ENCODE data around the gene USP53.
"Not testable (repeated sequence)": the region's sequence is repeated elsewhere in the genome, so short reads cannot be mapped to it uniquely, and the experiment has no call there.

Gene USP53

GRCh38 chr4:119266153-119266552 lies 53.6 kb downstream of the USP53 start:
- no peaks in the 10 kb centered on the region for H4K20me1 ChIP-seq (ENCODE audit: insufficient read depth, low read length)
- H3K9me2 ChIP-seq (replicated peaks; ENCODE audit: insufficient read depth, low read length) = no peaks in the 10 kb centered on the region
- no peak for DNase-seq
- no peak overlapping the region for H3K27ac ChIP-seq (ENCODE audit: low read length)
- TF ChIP-seq EZH2phosphoT487 (IDR thresholded peaks at IDR 0.05; ENCODE audit: low read length) (no peak), EZH2 (optimal IDR thresholded peaks at IDR 0.05; ENCODE audit: low read depth, low read length) (no peak), CTCF (IDR thresholded peaks at IDR 0.05; ENCODE audit: low read length) (no peak)
- no peak overlapping the region for H3K4me3 ChIP-seq (ENCODE audit: low read length)
- no peak overlapping the region for H3K9ac ChIP-seq (ENCODE audit: low read length)
- no peaks in the 10 kb centered on the region for H3K36me3 ChIP-seq (replicated peaks; ENCODE audit: insufficient read depth, low read length)
- no peak overlapping the region for H3K4me2 ChIP-seq (ENCODE audit: low read depth, low read length)
- no peaks in the 10 kb centered on the region for H3K4me1 ChIP-seq (ENCODE audit: low read length)
- no peaks in the 10 kb centered on the region for H3F3A ChIP-seq (ENCODE audit: insufficient read depth, low read length)
- no peaks in the 10 kb centered on the region for H3K9me3 ChIP-seq (replicated peaks; ENCODE audit: insufficient read depth, low read length)
- H3K27me3 ChIP-seq (replicated peaks; ENCODE audit: insufficient read depth, low read length) = no peaks in the 10 kb centered on the region
- H2AFZ ChIP-seq (ENCODE audit: low read length) = no peak overlapping the region
- no peaks in the 10 kb centered on the region for H3K79me2 ChIP-seq (ENCODE audit: low read length)

- H3K27me3 ChIP-seq (replicated peaks; ENCODE audit: insufficient read depth, low read length) = no peaks in the 10 kb centered on the region
- no peak overlapping the region for H3K27ac ChIP-seq (ENCODE audit: low read length)
- no peaks in the 10 kb centered on the region for H3F3A ChIP-seq (ENCODE audit: insufficient read depth, low read length)
These were observed 56.0 kb downstream of the USP53 start for GRCh38 chr4:119268466-119268865.

GRCh38 chr4:119271361-119272085 lies 59.0 kb downstream of the USP53 start:
- Histone ChIP-seq H3K4me1 (ENCODE audit: low read length) (no peaks in the 10 kb centered on the region), H3K9ac (ENCODE audit: low read length) (no peak overlapping the region), H3K9me3 (replicated peaks; ENCODE audit: insufficient read depth, low read length) (no peaks in the 10 kb centered on the region), H3K36me3 (replicated peaks; ENCODE audit: insufficient read depth, low read length) (no peaks in the 10 kb centered on the region; the same call in 1 of the 2 replicates), H3K9me2 (replicated peaks; ENCODE audit: insufficient read depth, low read length) (no peaks in the 10 kb centered on the region), H3K4me2 (ENCODE audit: low read depth, low read length) (no peak overlapping the region), H3K27me3 (replicated peaks; ENCODE audit: insufficient read depth, low read length) (no peaks in the 10 kb centered on the region), H3K4me3 (ENCODE audit: low read length) (no peak overlapping the region), H3K27ac (ENCODE audit: low read length) (no peak overlapping the region), H4K20me1 (ENCODE audit: insufficient read depth, low read length) (no peaks in the 10 kb centered on the region), H3F3A (ENCODE audit: insufficient read depth, low read length) (no peaks in the 10 kb centered on the region), H3K79me2 (ENCODE audit: low read length) (0 out of 2 replicates have a peak, but pooled peaks cover 7% of the 10 kb centered on the region), H2AFZ (ENCODE audit: low read length) (no peak overlapping the region)
- DNase-seq = no peak
- TF ChIP-seq CTCF (IDR thresholded peaks at IDR 0.05; ENCODE audit: low read length) (no peak), EZH2phosphoT487 (IDR thresholded peaks at IDR 0.05; ENCODE audit: low read length) (no peak), EZH2 (optimal IDR thresholded peaks at IDR 0.05; ENCODE audit: low read depth, low read length) (no peak)

More at GRCh38 chr4:119268466-119268865, 56.0 kb downstream of the USP53 start:
- no peak overlapping the region for H3K4me3 ChIP-seq (ENCODE audit: low read length)
- H3K36me3 ChIP-seq (replicated peaks; ENCODE audit: insufficient read depth, low read length) = no peaks in the 10 kb centered on the region; the same call in 1 of the 2 replicates
- TF ChIP-seq EZH2 (optimal IDR thresholded peaks at IDR 0.05; ENCODE audit: low read depth, low read length) (no peak), EZH2phosphoT487 (IDR thresholded peaks at IDR 0.05; ENCODE audit: low read length) (no peak), CTCF (IDR thresholded peaks at IDR 0.05; ENCODE audit: low read length) (no peak)
- H3K9me2 ChIP-seq (replicated peaks; ENCODE audit: insufficient read depth, low read length) = no peaks in the 10 kb centered on the region
- no peaks in the 10 kb centered on the region for H3K9me3 ChIP-seq (replicated peaks; ENCODE audit: insufficient read depth, low read length)
- no peaks in the 10 kb centered on the region for H4K20me1 ChIP-seq (ENCODE audit: insufficient read depth, low read length)
- H3K9ac ChIP-seq (ENCODE audit: low read length) = no peak overlapping the region
- no peak overlapping the region for H3K4me2 ChIP-seq (ENCODE audit: low read depth, low read length)
- no peaks in the 10 kb centered on the region for H3K4me1 ChIP-seq (ENCODE audit: low read length)
- H3K79me2 ChIP-seq (ENCODE audit: low read length) = 0 out of 2 replicates have a peak, but pooled peaks cover 7% of the 10 kb centered on the region
- DNase-seq = no peak
- no peak overlapping the region for H2AFZ ChIP-seq (ENCODE audit: low read length)

- not testable (repeated sequence) for H3K36me3 ChIP-seq (replicated peaks; ENCODE audit: insufficient read depth, low read length); H3K9me2 ChIP-seq (replicated peaks; ENCODE audit: insufficient read depth, low read length); DNase-seq; H3K9me3 ChIP-seq (replicated peaks; ENCODE audit: insufficient read depth, low read length); H2AFZ ChIP-seq (ENCODE audit: low read length); H3K4me2 ChIP-seq (ENCODE audit: low read depth, low read length); H3K4me3 ChIP-seq (ENCODE audit: low read length); H3K27me3 ChIP-seq (replicated peaks; ENCODE audit: insufficient read depth, low read length); H3K27ac ChIP-seq (ENCODE audit: low read length); H4K20me1 ChIP-seq (ENCODE audit: insufficient read depth, low read length); H3K9ac ChIP-seq (ENCODE audit: low read length); H3K4me1 ChIP-seq (ENCODE audit: low read length); H3F3A ChIP-seq (ENCODE audit: insufficient read depth, low read length)
- H3K79me2 ChIP-seq (ENCODE audit: low read length) = peaks cover 11% of the 10 kb centered on the region
These were observed 67.0 kb downstream of the USP53 start for GRCh38 chr4:119279541-119279940.

- H3K4me3 ChIP-seq (ENCODE audit: low read length); H3K27me3 ChIP-seq (replicated peaks; ENCODE audit: insufficient read depth, low read length); H2AFZ ChIP-seq (ENCODE audit: low read length); H3K9me2 ChIP-seq (replicated peaks; ENCODE audit: insufficient read depth, low read length); H3K4me1 ChIP-seq (ENCODE audit: low read length); H3K4me2 ChIP-seq (ENCODE audit: low read depth, low read length); H3F3A ChIP-seq (ENCODE audit: insufficient read depth, low read length); DNase-seq; H3K36me3 ChIP-seq (replicated peaks; ENCODE audit: insufficient read depth, low read length); H3K9me3 ChIP-seq (replicated peaks; ENCODE audit: insufficient read depth, low read length); H3K27ac ChIP-seq (ENCODE audit: low read length); H4K20me1 ChIP-seq (ENCODE audit: insufficient read depth, low read length); H3K9ac ChIP-seq (ENCODE audit: low read length): not testable (repeated sequence)
- peaks cover 11% of the 10 kb centered on the region for H3K79me2 ChIP-seq (ENCODE audit: low read length)
These were observed 67.4 kb downstream of the USP53 start for GRCh38 chr4:119279945-119280344.

Data from MM.1S (cell line).